HG02981 (cell line): ENCODE results near the gene FRMD7.
"Not testable (repeated sequence)": the region's sequence is repeated elsewhere in the genome, so short reads cannot be mapped to it uniquely, and the experiment has no call there.

Experiments
- ATAC-seq: cut with Tn5 transposase; IDR thresholded peaks from one replicate; pipeline ENCODE4 v1.9.1; 2021; ENCODE audit warnings: mild to moderate bottlenecking, moderate library complexity; ENCODE audit not compliant: unreplicated experiment

The FRMD7 gene

GRCh38 chrX:132127743-132128142, at the start of gene FRMD7:
TSS of gene FRMD7 (minus strand) at chrX:132128020. CDS start at chrX:132127844, 176 bp downstream.
- ATAC-seq: no peak

- no peak for ATAC-seq
Measured at GRCh38 chrX:132173647-132174046, 45.8 kb upstream of the FRMD7 start.

GRCh38 chrX:132171881-132172280, 44.1 kb upstream of the FRMD7 start:
- no peak for ATAC-seq

- no peak for ATAC-seq
Measured at GRCh38 chrX:132171478-132171877, 43.7 kb upstream of the FRMD7 start.

GRCh38 chrX:132169554-132169953, 41.7 kb upstream of the FRMD7 start:
- ATAC-seq: no peak

DNA sequence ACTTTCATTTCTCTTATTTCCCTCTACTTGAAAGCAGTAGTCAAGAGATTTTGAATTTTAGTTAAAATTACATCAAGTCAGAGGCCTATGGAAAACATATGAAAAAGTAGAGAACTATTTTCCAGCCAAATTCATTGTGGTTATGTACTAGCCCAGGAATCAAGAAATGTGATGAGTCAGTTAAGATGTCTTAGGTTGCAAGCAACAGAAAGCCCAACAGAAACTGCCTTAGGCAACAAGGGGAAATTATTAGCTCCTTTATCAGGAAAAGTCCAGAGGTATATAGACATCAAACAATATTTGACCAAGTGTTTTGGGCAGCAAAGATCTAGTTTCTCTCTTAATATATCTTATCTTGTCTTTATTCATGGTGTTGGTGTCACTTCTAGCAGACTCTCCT, 37.8 kb upstream of the FRMD7 start:
- no peak for ATAC-seq

DNA sequence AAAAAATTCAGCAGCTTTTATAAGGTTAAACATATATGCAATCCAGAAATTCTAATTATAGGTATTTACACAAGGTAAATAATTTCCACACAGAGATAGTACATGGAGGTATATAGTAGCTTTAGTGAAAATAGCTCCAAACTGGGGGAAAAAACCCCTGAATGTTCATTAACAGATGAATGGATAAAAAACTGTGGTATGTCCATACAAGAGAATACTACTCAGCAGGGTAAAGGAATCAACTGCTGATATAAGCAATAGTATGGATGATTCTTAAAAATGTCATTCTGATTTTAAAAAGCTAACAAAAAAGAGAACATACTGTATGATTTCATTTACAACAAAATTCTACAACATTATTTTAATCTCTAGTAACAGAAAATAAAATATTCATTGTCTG, 37.2 kb upstream of the FRMD7 start:
- ATAC-seq: no peak

GRCh38 chrX:132163094-132163493, 35.3 kb upstream of the FRMD7 start:
- not testable (repeated sequence) for ATAC-seq

- ATAC-seq: no peak
Measured at GRCh38 chrX:132153166-132153565, 25.3 kb upstream of the FRMD7 start.

DNA sequence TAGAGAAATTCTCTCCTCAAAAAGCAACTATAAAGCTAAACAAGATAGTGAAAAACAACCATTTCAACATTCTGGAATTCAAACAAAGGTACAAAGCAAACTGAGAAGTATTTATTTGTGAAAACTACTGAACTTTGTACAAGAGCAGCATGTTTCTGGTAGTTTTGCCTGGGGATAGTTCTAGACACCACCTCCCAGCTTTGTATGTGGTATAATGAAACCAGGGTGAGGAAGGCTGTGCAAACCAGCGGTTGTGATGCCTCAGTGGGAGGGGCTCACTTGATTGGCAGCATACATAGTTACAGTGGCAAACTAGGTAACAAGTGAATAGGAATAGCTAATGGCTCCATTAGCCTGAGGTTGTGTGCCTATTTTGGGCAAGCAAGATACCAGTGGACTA, 18.6 kb upstream of the FRMD7 start:
- ATAC-seq: no peak

DNA sequence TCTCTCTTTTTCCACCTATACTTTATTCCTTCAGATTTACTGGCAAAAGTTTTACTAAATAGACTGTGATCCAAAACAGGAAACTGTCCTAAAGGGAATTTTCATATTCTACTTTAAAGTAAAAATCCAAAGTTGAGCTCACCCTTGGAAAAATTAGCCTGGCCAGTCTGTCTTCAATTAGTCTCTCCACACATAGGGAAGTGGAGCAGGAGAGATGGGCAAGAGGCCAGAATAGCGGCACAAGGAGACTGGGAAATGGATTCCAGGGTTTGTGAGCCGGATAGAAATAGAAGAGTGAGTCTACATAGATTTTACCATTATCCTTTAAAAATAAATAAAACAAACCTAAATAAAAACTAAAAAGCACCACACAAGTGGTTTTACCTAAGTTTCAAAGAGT, 16.2 kb upstream of the FRMD7 start:
- no peak for ATAC-seq

GRCh38 chrX:132125906-132126305, 1.9 kb downstream of the FRMD7 start:
- ATAC-seq: no peak

DNA sequence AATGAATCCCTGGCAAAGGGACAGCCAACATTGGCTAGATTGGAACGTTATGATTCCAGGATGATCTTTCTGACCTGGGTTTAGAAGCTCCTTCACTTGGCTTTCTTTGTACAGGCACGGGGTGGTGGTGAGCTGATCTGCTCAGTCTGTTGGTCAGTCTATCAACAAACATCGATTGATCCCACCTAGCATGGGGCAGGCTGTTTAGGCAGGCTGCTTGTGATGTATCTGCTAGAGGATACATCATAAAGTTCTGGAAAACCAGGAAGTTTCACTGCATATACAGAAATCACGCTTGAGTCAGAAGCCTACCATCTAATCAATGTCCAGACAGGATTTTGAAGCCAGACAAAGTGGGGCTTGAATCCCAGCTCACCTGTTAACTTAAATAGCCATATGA, 6.9 kb downstream of the FRMD7 start:
- ATAC-seq: no peak

DNA sequence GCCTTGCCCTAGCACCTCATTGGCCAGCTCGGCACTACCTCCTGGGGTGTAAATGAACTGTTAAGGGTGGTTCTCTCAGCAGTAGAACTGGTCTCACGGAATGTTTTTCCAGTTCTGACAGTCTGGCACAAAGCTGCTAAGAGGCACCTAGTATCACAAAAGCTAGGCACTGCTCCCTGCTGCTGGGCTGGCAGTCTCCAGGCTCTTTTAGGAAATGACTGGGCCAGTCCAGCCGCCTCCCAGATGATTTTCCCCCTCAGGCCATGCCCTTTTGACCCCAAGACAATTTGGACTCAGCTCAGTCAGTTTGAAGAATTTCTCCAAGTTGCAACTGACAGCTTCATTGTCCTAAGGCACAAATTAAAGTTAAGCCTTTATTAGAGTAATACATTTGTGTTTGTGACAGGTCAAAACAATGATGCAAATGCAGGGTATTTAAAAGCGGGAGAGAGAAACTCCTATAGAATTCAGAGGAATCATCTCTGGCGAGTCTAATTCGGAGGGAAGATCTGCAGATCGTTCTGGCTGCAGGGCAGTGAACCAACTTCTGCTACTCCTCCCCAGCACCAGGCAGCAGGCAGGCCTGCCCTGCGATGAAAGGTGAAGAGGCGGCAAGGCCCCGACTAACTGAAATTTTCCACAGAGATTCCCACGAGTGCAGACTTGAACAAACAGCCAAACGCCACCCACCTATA, 7.9 kb downstream of the FRMD7 start:
- ATAC-seq: no peak

- ATAC-seq: no peak
Measured at GRCh38 chrX:132119283-132119682, 8.5 kb downstream of the FRMD7 start.

DNA sequence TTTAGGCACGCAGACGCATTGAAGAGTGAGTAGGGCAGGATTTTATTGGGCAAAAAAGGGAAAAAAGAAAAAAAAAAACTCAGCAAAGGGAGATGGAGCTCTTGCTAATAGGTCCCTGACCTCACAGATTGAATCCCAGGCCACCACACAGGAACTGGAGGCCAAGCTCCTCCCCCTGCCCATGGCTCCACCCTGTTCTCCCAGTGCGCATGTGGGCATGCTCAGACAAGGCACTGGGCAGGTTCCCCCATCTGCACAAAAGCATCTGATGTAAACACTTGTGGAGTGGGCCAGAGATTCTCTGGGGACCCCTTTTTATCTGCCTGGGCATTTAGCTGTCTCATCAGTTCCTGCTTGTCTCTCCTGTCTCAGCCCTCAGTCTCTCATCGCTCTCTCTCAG, 9.5 kb downstream of the FRMD7 start:
- ATAC-seq: no peak

GRCh38 chrX:132115792-132116191, 12.0 kb downstream of the FRMD7 start:
- ATAC-seq: no peak

DNA sequence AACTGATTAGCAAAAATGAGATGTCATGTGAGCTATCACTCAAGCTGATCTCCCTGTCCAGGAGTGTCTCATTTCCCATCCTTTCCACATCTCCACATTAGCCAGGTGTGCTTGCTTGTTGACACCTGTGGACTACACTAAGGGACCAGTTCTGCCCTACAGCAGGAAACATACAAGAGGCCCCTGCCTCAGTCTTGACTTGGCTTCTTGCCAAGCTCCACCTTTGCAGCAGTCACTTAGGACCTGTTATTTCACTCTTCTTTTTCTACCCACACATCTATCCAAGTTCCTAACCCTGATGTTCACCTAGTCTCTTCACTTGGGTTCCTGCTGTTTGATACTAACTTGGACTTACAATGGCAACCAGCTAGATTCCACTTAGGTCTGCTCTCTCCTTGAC, 13.2 kb downstream of the FRMD7 start:
- no peak for ATAC-seq

DNA sequence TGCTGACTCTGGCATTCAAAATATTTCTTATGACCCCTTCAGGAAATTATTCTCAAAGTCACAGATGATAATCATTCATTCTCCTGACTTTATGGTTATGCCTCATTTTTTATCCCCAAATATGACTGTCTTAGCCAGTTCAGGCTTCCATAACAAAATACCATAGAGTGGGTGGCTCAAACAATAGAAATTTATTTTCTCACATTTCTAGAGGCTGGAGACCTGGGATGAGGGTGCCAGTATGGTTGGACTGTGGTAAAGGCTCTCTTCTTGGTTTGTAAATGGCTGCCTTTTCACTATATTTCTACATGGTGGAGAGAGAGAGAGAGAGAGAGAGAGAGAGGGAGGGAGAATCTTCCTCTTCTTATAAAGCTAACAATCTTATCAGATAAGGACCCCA, 20.5 kb downstream of the FRMD7 start:
- ATAC-seq: no peak

- no peak for ATAC-seq
Measured at GRCh38 chrX:132101799-132102198, 26.0 kb downstream of the FRMD7 start.

DNA sequence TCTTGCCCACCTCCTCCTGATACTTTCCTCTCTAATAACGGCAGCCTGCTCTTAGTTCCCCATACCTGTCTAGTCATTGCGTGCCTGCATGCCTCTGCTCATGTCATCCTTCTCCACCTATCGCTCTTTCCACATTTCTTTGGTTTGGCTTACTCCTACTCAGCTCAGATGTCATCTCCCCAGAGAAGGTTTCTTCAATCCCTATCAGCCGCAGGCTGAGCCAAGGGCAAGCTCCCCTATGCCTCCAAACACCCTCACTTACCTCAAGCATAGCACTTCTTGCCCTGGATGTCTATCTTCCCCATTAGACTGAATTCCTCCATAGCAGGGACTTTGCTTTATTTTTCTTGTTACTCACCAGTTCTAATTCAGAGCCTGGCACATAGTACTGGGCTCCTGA, 26.6 kb downstream of the FRMD7 start:
- ATAC-seq: no peak

GRCh38 chrX:132098704-132099103, 29.1 kb downstream of the FRMD7 start:
- not testable (repeated sequence) for ATAC-seq

- no peak for ATAC-seq
Measured at GRCh38 chrX:132094164-132094563, 33.7 kb downstream of the FRMD7 start.
